H1 (cell line): ENCODE data around the gene GOLGA3. TPM values are rescaled to one million over a fixed set of nuclear protein-coding genes. Genes with fewer than 3 reads are reported as not detected.

ENCODE experiments used
- CBX8 ChIP-seq: fragments of 300-800, 300-1000 bp; sonication (generic); IDR thresholded peaks from 2 replicates; pipeline ENCODE4 v1.7.1; 2016; ENCODE audit warnings: low read depth, low read length, borderline replicate concordance
- CHD2 ChIP-seq: IDR thresholded peaks from 2 replicates; pipeline ENCODE4 v1.6.1; 2012; ENCODE audit warnings: low read length, improper control_type of control experiment
- EP300 ChIP-seq, 2 experiments: IDR thresholded peaks; 1 replicate in 1 of 2; 2 replicates in 1 of 2; pipeline ENCODE4 v1.6.1; 2011 to 2012; ENCODE audit warnings: low read depth in 2 of 2, low read length in 2 of 2, mild to moderate bottlenecking in 2 of 2, borderline replicate concordance in 1 of 2, inconsistent platforms in 1 of 2, moderate library complexity in 1 of 2
- EZH2 ChIP-seq: fragments of 200-600 bp; sonication (generic); IDR thresholded peaks from 2 replicates; pipeline ENCODE4 v1.7.1; 2012; ENCODE audit warnings: low read depth, mild to moderate bottlenecking, moderate library complexity, low read length, inconsistent platforms; ENCODE audit not compliant: severe bottlenecking
- JUND ChIP-seq: IDR thresholded peaks from 2 replicates; pipeline ENCODE4 v1.6.1; 2011; ENCODE audit warnings: mild to moderate bottlenecking, improper control_type of control experiment, low read length
- KDM1A ChIP-seq: fragments of 200-600, 300-600 bp; sonication (generic); IDR thresholded peaks from 2 replicates; pipeline ENCODE4 v1.7.1; 2016; ENCODE audit warnings: mild to moderate bottlenecking, low read length, borderline replicate concordance
- RAD21 ChIP-seq, 2 experiments: IDR thresholded peaks in 1 of 2; conservative IDR thresholded peaks in 1 of 2; 2 replicates each; pipeline ENCODE4 v1.6.1; 2011; ENCODE audit warnings: low read depth in 2 of 2, low read length in 2 of 2, improper control_type of control experiment in 1 of 2, inconsistent platforms in 1 of 2, mild to moderate bottlenecking in 1 of 2, moderate library complexity in 1 of 2
- RFX5 ChIP-seq: IDR thresholded peaks from 2 replicates; pipeline ENCODE4 v1.6.1; 2011; ENCODE audit warnings: low read depth, low read length, improper control_type of control experiment, borderline replicate concordance
- RNF2 ChIP-seq: fragments of 200-900, 300-1000 bp; sonication (generic); IDR thresholded peaks from 2 replicates; pipeline ENCODE4 v1.7.1; 2016; ENCODE audit warnings: borderline replicate concordance, low read depth, mild to moderate bottlenecking, antibody characterized with exemption, low read length; ENCODE audit not compliant: poor library complexity, severe bottlenecking; ENCODE audit errors: missing control alignments
- SP4 ChIP-seq: IDR thresholded peaks from 2 replicates; pipeline ENCODE4 v1.6.1; 2012; ENCODE audit warnings: low read length, inconsistent platforms
- SUZ12 ChIP-seq: fragments of 200-600 bp; sonication (generic); IDR thresholded peaks from 2 replicates; pipeline ENCODE4 v1.6.1; 2012; ENCODE audit warnings: mild to moderate bottlenecking, inconsistent platforms, low read length, moderate library complexity, mixed read lengths
- YY1 ChIP-seq: IDR thresholded peaks from 2 replicates; pipeline ENCODE4 v1.6.1; 2011; ENCODE audit warnings: low read depth, mild to moderate bottlenecking, low read length
- ZNF274 ChIP-seq: IDR thresholded peaks from 2 replicates; pipeline ENCODE4 v1.7.0; 2012; ENCODE audit warnings: low read length, borderline replicate concordance; ENCODE audit errors: extremely low read depth
- polyA plus RNA-seq, 7 experiments: library from polyadenylated mRNA; depleted of rRNA in 3 of 7; stranded (reverse) in 5 of 7; unstranded in 2 of 7; fragments of >200 nt in 5 of 7; fragments of 200-250 nt in 2 of 7; gene quantifications; 1 replicate in 5 of 7; 2 replicates in 1 of 7; 4 replicates in 1 of 7; pipeline versions ENCODE4 v1.2.1 to v1.2.3, GENCODE V29; 2011 to 2013; ENCODE audit warnings: missing spikeins in 2 of 7, mixed read lengths in 2 of 7
- total RNA-seq: library from RNA; stranded (reverse); fragmentation: NEBNext Ultra II Directional; extraction: Animal tissue kit (Norgen Biotek cat#: 25700); gene quantifications from 2 replicates; pipeline ENCODE4 v1.2.1, GENCODE V29; 2021
- TF ChIP-seq, protein P1 (sequence below): IDR thresholded peaks from 2 replicates; pipeline ENCODE4 v1.6.1; 2012; ENCODE audit warnings: low read length, inconsistent platforms
- TF ChIP-seq, protein P2 (sequence below): IDR thresholded peaks from 2 replicates; pipeline ENCODE4 v1.6.1; 2012; ENCODE audit warnings: inconsistent platforms
- TF ChIP-seq, protein P3 (sequence below): IDR thresholded peaks from 2 replicates; pipeline ENCODE4 v1.6.1; 2011; ENCODE audit warnings: low read length, improper control_type of control experiment
- TF ChIP-seq, protein P4 (sequence below): IDR thresholded peaks from 2 replicates; pipeline ENCODE4 v1.6.1; 2011; ENCODE audit warnings: low read depth, mild to moderate bottlenecking, low read length; ENCODE audit not compliant: insufficient read depth
- TF ChIP-seq, protein P5 (sequence below): IDR thresholded peaks from 2 replicates; pipeline ENCODE4 v1.6.1; 2012; ENCODE audit warnings: inconsistent platforms

GOLGA3 gene
- total and polyA plus RNA-seq, 2 of the 8 experiments (the other 6 are each of a cell fraction or from before 2014, with no cell fraction given) = 6.4 to 33.1 TPM

DNA sequence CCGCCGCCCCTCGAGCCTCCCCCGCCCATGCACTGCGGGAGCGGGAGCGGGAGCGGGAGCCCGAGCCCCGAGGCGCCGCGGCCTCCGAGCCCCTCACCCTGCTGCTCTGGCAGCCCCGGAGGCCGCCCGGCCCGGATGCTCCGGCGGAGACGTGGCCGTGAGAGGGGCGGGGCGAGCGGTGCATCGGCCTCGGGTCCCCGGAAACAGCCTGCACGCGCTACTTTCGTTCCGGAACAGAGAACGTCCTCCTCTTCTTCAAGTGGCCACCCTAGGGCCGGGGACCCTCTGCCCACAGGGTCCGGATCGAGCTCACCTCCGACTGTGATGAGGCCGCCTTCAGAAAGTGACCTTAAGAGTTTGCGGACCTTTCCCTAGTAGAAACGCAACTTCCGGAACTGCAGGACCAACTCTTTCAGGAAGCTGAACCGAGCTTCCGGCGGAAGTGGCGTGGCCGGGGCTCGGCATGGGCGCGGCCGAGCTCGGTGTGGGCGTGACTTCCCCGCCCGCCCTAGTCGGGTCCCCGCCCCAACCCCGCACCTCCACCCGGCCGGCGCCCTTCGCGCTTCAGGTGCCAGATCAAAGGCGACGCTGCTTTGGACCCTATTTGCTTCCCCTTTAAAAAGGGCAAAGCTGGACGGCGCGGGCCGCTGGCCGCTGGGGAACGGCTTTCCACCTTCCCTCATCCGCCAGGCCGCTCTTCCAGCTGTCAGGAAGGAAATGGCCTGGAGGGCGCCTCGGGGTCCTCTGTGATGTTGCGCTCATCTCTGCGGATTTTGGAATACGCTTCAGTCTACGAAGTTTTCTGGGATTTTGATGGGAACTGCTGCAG, at the start of gene GOLGA3 (continued):
- no peak for TF ChIP-seq JUND
- no peak for TF ChIP-seq CBX8
- TF ChIP-seq EP300 (IDR thresholded peaks at IDR 0.05; ENCODE audit: borderline replicate concordance in 1 of 2, low read depth in 2 of 2, low read length in 2 of 2) = peak in 1 of 2 experiments; percentile 12; a peak in 1 of 3 replicates
- TF ChIP-seq, protein P1, sequence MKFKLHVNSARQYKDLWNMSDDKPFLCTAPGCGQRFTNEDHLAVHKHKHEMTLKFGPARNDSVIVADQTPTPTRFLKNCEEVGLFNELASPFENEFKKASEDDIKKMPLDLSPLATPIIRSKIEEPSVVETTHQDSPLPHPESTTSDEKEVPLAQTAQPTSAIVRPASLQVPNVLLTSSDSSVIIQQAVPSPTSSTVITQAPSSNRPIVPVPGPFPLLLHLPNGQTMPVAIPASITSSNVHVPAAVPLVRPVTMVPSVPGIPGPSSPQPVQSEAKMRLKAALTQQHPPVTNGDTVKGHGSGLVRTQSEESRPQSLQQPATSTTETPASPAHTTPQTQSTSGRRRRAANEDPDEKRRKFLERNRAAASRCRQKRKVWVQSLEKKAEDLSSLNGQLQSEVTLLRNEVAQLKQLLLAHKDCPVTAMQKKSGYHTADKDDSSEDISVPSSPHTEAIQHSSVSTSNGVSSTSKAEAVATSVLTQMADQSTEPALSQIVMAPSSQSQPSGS = no peak; the same call in 1 of the 2 replicates
- TF ChIP-seq YY1 = no peak
- no peak for TF ChIP-seq KDM1A
- TF ChIP-seq EZH2 = no peak
- TF ChIP-seq RNF2 = no peak
- no peak for TF ChIP-seq SUZ12
- no peak for TF ChIP-seq ZNF274
- TF ChIP-seq RAD21 (IDR thresholded peaks at IDR 0.05 in 1 of 2, conservative IDR thresholded peaks at IDR 0.05 in 1 of 2; ENCODE audit: low read depth in 2 of 2, low read length in 2 of 2) = no peak
- TF ChIP-seq, protein P2, sequence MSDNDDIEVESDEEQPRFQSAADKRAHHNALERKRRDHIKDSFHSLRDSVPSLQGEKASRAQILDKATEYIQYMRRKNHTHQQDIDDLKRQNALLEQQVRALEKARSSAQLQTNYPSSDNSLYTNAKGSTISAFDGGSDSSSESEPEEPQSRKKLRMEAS = no peak
- TF ChIP-seq, protein P3, sequence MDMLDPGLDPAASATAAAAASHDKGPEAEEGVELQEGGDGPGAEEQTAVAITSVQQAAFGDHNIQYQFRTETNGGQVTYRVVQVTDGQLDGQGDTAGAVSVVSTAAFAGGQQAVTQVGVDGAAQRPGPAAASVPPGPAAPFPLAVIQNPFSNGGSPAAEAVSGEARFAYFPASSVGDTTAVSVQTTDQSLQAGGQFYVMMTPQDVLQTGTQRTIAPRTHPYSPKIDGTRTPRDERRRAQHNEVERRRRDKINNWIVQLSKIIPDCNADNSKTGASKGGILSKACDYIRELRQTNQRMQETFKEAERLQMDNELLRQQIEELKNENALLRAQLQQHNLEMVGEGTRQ = no peak
- TF ChIP-seq SP4 = peak; percentile 89
- no peak for TF ChIP-seq RFX5
- TF ChIP-seq, protein P4, sequence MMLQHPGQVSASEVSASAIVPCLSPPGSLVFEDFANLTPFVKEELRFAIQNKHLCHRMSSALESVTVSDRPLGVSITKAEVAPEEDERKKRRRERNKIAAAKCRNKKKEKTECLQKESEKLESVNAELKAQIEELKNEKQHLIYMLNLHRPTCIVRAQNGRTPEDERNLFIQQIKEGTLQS = no peak
- no peak for TF ChIP-seq CHD2
- TF ChIP-seq, protein P5, sequence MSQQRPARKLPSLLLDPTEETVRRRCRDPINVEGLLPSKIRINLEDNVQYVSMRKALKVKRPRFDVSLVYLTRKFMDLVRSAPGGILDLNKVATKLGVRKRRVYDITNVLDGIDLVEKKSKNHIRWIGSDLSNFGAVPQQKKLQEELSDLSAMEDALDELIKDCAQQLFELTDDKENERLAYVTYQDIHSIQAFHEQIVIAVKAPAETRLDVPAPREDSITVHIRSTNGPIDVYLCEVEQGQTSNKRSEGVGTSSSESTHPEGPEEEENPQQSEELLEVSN = peak; percentile 28; the same call in 1 of the 2 replicates
